Endothelial cell (in vitro differentiated cells): Measurements from ENCODE around the gene DCTPP1. TPM values are rescaled to one million over a fixed set of nuclear protein-coding genes. Genes with fewer than 3 reads are reported as not detected.
"Not testable (repeated sequence)": the region's sequence is repeated elsewhere in the genome, so short reads cannot be mapped to it uniquely, and the experiment has no call there.

Experiments used
- DNase-seq: peaks from one replicate; pipeline ENCODE4 v3.0.0; 2021; ENCODE audit warnings: low spot score
- H3K27ac Mint-ChIP-seq: one replicate; pipeline ENCODE4 v1.8.0; 2021; ENCODE audit warnings: mixed read lengths, inconsistent platforms; ENCODE audit not compliant: unreplicated experiment
- H3K27me3 Mint-ChIP-seq: one replicate; pipeline ENCODE4 v1.8.0; 2021; ENCODE audit warnings: mild to moderate bottlenecking, moderate library complexity, mixed read lengths, inconsistent platforms; ENCODE audit not compliant: unreplicated experiment
- H3K36me3 Mint-ChIP-seq: one replicate; pipeline ENCODE4 v1.8.0; 2021; ENCODE audit warnings: mild to moderate bottlenecking, low read depth, mixed read lengths, inconsistent platforms; ENCODE audit not compliant: unreplicated experiment
- H3K4me1 Mint-ChIP-seq: one replicate; pipeline ENCODE4 v1.8.0; 2021; ENCODE audit warnings: mild to moderate bottlenecking, mixed read lengths, inconsistent platforms; ENCODE audit not compliant: unreplicated experiment
- H3K4me3 Mint-ChIP-seq: one replicate; pipeline ENCODE4 v1.8.0; 2021; ENCODE audit warnings: mild to moderate bottlenecking, mixed read lengths, inconsistent platforms; ENCODE audit not compliant: unreplicated experiment
- H3K9me3 Mint-ChIP-seq: one replicate; pipeline ENCODE4 v1.8.0; 2021; ENCODE audit warnings: mixed read lengths, inconsistent platforms; ENCODE audit not compliant: unreplicated experiment
- total RNA-seq: library from RNA; stranded (reverse); fragmentation: NEBNext Ultra II Directional; extraction: Animal tissue kit (Norgen Biotek cat#: 25700); gene quantifications from one replicate; pipeline ENCODE4 v1.2.1, GENCODE V29; 2021; ENCODE audit not compliant: unreplicated experiment
- TF ChIP-seq, protein P1 (sequence below): fragments of 200-600 bp; sonication (generic); IDR thresholded peaks from one replicate; pipeline ENCODE4 v1.5.0; 2021; ENCODE audit warnings: antibody characterized with exemption; ENCODE audit not compliant: unreplicated experiment

The DCTPP1 gene
- total RNA-seq, 1 donor from 2014 or later = 61.1 TPM

DNA sequence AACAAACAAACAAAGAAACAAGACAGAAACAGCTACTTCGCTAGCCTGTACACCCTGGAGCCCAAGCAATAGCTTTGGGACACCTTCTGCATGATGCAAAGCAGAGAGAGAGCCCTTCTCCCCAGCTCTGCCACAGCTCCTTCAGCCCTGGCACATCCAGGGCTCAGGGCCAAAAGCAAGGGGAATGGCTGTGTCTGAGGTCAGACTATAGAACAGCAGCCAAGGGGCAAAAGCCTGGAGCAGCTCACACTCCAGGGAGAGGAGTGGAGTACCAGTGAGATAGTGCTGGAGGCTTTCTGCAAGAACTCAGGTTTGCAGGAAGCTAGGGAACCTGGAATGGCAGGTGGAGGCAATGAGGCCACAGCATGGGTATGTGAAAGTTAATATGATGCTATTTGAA lies 27.4 kb upstream of the DCTPP1 start:
- no peak overlapping the region for H3K4me3 Mint-ChIP-seq
- H3K27ac Mint-ChIP-seq = no peak overlapping the region
- no peak for DNase-seq
- H3K36me3 Mint-ChIP-seq = no peaks in the 10 kb centered on the region
- H3K4me1 Mint-ChIP-seq = no peaks in the 10 kb centered on the region
- no peaks in the 10 kb centered on the region for H3K27me3 Mint-ChIP-seq
- H3K9me3 Mint-ChIP-seq = no peaks in the 10 kb centered on the region
- TF ChIP-seq, protein P1, sequence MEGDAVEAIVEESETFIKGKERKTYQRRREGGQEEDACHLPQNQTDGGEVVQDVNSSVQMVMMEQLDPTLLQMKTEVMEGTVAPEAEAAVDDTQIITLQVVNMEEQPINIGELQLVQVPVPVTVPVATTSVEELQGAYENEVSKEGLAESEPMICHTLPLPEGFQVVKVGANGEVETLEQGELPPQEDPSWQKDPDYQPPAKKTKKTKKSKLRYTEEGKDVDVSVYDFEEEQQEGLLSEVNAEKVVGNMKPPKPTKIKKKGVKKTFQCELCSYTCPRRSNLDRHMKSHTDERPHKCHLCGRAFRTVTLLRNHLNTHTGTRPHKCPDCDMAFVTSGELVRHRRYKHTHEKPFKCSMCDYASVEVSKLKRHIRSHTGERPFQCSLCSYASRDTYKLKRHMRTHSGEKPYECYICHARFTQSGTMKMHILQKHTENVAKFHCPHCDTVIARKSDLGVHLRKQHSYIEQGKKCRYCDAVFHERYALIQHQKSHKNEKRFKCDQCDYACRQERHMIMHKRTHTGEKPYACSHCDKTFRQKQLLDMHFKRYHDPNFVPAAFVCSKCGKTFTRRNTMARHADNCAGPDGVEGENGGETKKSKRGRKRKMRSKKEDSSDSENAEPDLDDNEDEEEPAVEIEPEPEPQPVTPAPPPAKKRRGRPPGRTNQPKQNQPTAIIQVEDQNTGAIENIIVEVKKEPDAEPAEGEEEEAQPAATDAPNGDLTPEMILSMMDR = no peak

DNA sequence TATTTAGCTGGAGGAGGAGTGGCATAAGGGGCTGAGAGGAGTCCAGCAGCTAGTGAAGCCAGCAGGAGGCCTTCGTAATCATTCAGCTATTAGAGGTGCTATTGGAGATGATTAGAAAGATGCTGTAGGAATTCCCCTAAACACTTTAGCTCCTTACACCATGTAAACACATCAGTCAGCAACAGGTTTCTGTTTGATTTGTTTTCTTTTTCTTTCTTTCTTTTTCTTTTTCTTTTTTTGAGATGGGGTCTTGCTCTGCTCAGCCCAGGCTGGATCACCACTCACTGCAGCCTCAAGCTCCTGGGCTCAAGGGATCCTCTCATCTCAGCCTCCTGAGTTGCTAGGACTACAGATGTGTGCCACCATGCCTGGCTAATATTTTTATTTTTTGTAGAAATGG lies 26.5 kb upstream of the DCTPP1 start:
- Mint-ChIP-seq H3K9me3 (no peaks in the 10 kb centered on the region), H3K4me3 (no peak overlapping the region), H3K4me1 (no peaks in the 10 kb centered on the region), H3K27ac (no peak overlapping the region), H3K27me3 (no peaks in the 10 kb centered on the region), H3K36me3 (no peaks in the 10 kb centered on the region)
- DNase-seq = no peak
- TF ChIP-seq, protein P1 = no peak

DNA sequence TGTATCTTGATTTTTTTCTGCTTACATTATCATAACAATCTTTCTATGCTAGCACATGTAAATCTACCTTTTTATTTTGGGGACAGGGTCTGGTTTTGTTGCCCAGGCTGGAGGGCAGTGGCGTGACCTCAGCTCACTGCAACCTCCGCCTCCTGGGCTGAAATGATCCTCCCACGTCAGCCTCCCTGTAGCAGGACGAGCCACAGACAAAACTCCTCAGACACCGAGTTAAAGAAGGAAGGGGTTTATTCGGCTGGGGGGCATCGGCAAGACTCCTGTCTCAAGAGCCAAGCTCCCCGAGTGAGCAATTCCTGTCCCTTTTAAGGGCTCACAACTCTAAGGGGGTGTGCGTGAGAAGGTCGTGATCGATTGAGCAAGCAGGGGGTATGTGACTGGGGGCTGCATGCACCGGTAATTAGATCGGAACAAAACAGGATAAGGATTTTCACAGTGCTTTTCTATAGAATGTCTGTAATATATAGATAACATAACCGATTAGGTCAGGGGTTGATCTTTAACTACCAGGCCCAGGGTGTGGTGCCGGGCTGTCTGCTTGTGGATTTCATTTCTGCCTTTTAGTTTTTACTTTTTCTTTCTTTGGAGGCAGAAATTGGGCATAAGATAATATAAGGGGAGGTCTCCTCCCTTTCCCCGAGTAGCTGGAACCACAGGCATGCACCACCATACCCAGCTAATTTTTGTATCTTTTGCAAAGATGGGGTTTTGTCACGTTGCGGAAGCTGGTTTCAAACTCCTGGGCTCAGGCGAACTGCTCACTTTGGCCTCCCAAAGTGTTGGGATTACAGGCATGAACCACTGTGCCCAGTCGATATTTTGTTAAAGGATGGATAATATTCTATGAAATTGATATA lies 23.1 kb upstream of the DCTPP1 start:
- H3K4me1 Mint-ChIP-seq, H3K9me3 Mint-ChIP-seq, H3K4me3 Mint-ChIP-seq, DNase-seq, H3K27me3 Mint-ChIP-seq, H3K27ac Mint-ChIP-seq, H3K36me3 Mint-ChIP-seq: not testable (repeated sequence)

DNA sequence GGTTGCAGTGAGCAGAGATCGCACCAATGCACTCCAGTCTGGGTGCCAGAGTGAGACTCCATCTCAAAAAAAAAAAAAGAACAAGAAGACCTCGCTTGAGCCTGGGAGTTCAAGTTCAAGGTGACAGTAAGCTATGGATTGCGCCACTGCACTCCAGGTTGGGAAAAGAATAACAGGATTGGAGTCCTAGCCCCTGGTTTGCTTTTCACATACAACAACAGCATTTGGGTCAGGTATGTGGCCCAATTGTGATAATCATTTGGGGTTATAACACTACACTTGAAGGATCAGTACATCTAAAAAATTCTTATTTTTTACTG lies 19.2 kb upstream of the DCTPP1 start:
- DNase-seq = no peak
- Mint-ChIP-seq H3K4me3 (no peak overlapping the region), H3K36me3 (peaks cover 6% of the 10 kb centered on the region), H3K4me1 (peaks cover 12% of the 10 kb centered on the region), H3K9me3 (no peaks in the 10 kb centered on the region), H3K27me3 (peaks cover 8% of the 10 kb centered on the region), H3K27ac (no peak overlapping the region)
- TF ChIP-seq, protein P1 = no peak

DNA sequence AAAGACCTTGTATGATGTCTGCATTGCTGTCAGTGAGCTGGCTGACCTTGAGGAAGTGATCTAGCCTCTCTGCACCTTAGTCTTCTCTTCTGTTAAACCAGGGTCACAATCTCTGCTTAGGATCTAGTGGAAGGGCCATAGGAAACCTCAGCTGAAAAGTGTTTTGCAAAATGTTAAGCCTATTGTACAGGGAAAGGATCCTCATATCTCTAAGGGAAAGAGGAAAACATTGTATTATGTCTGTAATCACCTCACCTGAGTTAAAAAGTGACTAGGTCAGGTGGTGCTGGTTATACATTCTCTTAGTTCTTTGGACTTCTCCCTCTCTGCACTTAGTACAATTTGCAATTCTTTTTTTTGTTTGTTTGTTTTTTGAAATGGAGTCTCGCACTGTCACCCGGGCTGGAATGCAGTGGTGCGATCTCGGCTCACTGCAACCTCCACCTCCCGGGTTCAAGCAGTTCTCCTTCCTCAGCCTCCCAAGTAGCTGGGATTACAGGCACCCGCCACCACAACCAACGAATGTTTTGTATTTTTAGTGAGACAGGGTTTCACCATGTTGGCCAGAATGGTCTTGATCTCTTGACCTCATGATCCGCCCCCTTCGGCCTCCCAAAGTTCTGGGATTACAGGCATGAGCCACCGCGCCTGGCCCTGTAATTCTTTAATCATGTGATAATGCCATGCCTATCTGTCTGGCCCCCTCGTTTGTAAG lies 17.8 kb upstream of the DCTPP1 start:
- H3K36me3 Mint-ChIP-seq = peaks cover 10% of the 10 kb centered on the region
- peaks cover 18% of the 10 kb centered on the region for H3K4me1 Mint-ChIP-seq
- H3K27ac Mint-ChIP-seq = no peak overlapping the region
- DNase-seq = no peak
- H3K4me3 Mint-ChIP-seq = no peak overlapping the region
- peaks cover 8% of the 10 kb centered on the region for H3K27me3 Mint-ChIP-seq
- TF ChIP-seq, protein P1 = no peak
- no peaks in the 10 kb centered on the region for H3K9me3 Mint-ChIP-seq
